GM21576 (cell line): ENCODE data around the gene PRR5L.

Experiments used
- ATAC-seq: cut with Tn5 transposase; IDR thresholded peaks from one replicate; pipeline ENCODE4 v1.9.1; 2021; ENCODE audit warnings: mild to moderate bottlenecking, moderate library complexity; ENCODE audit not compliant: unreplicated experiment

Gene PRR5L

DNA sequence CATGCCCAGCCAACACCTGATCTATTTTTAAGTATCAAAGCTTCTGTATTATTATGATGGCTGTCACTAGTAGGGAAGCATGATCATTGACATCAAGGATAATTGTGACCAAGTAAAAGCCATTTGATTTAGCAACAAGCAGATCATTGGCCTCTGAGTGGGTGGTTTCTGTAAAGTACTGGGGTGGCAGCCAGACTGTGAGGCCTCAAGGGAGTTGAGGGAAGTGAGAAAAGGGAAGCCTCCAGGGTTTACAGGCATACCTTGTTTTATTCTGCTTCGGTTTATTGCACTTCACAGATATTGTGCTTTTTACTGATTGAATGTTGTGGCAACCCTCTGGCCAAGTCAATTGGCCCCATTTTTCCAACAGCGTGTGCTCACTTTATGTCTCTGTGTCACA is 60.1 kb downstream of the PRR5L start:
- peak; percentile 58 for ATAC-seq

- ATAC-seq = no peak
These were observed 61.7 kb downstream of the PRR5L start for GRCh38 chr11:36357831-36358230.

DNA sequence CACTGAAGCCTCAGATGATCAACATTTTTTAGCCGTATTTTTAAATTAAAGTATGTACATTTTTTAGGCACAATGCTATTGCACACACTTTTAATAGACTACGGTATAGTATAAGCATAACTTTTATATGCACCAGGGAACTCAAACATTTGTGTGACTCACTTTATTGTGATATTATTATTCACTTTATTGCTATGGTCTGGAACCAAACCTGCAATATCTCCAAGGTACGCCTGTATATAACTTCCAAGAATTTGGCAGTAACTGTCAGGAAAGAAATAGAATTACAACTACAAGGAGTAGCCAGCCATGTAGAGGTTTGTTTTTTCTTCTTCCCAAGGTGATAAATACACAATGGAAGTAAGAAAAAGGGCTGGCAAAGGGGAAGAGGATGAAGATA is 62.3 kb downstream of the PRR5L start:
- ATAC-seq = no peak

DNA sequence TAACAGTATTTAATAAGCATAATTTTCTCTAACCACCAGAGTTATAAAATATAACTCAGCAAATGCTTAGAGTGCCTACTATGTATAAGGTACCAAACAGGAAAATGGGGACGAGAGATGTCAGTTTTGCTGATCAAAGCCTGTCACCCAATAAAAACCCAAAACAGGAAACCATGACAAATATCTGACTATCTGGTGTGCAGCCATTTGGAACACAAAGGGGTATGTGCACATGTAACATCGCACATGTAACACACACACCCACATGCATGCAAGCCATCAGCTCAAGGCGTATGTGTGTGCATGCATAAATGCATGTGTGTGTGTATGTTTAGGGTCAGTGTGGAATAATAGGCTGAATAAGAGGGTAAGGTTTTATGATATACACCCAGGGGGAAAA is 64.2 kb downstream of the PRR5L start:
- ATAC-seq = no peak

DNA sequence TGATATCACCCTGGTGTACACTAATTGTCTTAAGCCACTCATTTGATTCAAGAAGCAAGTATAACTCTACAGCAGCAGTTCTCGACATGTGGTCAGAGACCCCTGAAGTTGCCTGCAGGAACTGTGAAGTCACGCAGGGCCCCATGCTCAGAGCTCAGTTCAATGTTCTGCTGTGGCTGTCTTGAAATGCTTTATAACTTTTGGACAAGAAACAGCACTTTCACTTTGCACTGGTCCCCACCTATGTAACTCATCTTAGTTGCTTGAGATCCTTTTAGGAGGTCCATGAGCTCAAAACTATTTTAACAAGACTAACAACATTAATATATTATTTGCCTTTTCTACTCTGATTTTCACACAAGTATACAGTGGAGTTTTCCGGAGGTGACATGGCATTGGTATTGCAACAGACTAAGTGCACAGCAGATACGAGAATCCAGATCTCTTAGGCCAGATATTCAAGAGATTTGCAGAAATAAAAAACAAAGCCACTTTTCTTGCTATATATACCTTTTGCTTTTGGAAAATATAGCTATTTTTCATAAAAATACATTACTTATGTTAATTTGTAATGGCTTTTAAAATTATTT is 64.8 kb downstream of the PRR5L start:
- ATAC-seq = no peak

GRCh38 chr11:36361472-36361871 is 65.4 kb downstream of the PRR5L start:
- ATAC-seq = no peak

GRCh38 chr11:36361901-36362391 is 65.9 kb downstream of the PRR5L start:
- no peak for ATAC-seq

GRCh38 chr11:36362902-36363301 is 66.8 kb downstream of the PRR5L start:
- no peak for ATAC-seq

- ATAC-seq = no peak
These were observed 67.5 kb downstream of the PRR5L start for GRCh38 chr11:36363361-36364268.

GRCh38 chr11:36364551-36365325 is 68.7 kb downstream of the PRR5L start:
- ATAC-seq = no peak

DNA sequence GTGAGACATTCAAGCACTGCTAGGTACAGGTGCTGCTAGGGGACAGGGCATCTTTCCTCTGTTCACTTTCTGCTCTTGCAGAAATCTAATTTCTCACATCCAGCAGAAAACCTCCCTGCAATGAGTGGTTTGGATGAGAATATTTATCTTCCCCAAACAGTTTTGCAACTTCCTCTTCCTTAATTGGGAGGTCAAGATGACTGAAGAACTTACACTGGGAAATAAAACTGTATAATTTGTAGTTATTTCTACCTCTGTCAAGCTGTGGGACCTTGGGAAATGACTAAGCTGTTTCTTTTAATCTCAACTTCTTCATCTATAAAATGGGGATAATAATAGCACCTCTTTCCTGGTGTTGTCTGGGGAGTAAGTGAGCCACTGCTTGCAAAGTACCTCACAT is 69.8 kb downstream of the PRR5L start:
- no peak for ATAC-seq

DNA sequence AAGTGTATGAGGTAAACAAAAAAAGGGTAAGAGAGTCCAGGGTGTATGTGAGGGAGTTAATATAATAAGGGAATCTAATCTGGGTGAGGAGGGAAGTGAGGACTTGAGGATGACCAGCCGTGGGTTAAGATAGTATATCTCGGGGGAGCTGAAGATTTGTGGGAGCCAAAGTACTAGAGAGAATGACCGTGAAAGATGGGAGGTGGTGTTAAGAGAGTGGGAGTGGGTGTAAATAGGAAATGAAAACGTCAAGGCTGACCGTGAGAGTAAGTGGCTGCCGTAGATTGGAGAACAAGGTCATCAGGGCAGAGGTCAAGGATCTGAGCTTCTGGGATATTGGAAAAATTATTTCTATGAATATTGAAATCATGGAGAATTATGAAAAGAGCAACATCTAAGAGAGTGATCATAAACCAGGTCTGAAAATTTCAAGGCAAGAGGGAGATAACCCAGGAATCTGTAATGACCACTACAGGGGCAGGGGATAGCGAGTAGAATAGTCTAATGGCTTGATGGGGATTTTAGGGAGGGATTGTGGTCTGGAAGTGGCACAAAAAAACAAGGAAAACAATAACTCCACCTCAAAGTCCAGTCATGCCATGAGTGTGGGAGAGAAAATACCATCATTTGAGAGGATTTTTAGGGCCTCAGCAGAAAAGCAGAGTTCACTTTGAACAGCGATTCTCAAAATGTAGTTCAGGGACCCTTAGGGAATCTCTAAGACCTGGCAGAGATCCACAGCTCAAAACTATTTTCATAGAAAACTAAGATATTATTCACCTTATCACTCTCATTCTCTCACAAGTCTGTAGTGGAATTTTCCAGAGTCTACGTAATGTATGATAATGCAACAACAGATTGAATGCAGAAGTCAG is 72.0 kb downstream of the PRR5L start:
- no peak for ATAC-seq

GRCh38 chr11:36371181-36371580 is 75.1 kb downstream of the PRR5L start:
- no peak for ATAC-seq

GRCh38 chr11:36371590-36371989 is 75.5 kb downstream of the PRR5L start:
- no peak for ATAC-seq

DNA sequence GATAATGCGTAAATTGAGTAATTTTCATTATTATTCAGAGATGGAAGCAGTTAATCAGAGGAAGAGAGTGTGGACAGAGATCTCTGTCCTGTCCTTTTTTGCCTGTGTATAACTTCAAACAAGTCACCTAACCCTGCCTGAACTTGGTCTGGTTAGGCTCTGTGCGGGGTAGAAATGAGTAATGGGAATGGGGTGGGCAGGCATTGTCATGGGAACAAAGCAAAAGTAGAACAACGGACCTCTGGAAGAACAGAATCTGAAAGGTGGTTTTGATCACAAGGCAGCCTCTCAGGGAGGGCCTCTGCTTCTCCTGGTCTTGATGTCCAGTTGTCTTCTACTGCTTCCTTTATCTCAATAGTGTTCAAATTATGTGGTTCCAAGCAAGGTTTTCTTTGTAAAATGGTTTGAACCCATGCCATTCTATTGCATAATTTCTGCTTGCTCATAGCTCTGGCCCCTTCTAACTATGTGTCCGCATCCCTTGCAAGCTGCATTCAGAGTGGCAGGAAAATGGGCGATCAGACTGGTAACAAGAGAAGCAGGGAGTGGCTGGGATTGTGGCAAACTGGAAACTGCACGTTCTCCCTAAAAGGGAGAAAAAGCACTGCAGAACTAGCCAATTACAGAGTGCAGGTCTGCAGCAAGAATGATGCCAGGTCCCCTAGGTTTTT is 76.1 kb downstream of the PRR5L start:
- no peak for ATAC-seq

GRCh38 chr11:36373016-36374010 is 77.2 kb downstream of the PRR5L start:
- no peak for ATAC-seq

DNA sequence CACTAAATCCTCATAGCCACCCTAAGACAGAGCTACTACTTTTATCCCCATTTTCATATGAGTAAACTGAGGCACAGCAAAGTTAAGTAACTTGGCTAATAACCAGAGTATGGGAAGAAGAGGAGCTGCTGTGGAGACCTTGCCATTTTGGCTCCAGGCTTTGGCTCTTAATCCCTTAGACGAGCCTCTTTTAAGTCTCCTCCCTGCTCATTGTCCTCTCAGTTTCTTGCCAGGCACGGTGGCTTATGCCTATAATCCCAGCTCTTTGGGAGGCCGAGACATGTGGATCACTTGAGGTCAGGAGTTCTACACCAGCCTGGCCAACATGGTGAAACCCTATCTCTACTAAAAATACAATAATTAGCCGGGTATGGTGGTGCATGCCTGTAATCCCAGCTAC is 78.6 kb downstream of the PRR5L start:
- ATAC-seq = no peak

DNA sequence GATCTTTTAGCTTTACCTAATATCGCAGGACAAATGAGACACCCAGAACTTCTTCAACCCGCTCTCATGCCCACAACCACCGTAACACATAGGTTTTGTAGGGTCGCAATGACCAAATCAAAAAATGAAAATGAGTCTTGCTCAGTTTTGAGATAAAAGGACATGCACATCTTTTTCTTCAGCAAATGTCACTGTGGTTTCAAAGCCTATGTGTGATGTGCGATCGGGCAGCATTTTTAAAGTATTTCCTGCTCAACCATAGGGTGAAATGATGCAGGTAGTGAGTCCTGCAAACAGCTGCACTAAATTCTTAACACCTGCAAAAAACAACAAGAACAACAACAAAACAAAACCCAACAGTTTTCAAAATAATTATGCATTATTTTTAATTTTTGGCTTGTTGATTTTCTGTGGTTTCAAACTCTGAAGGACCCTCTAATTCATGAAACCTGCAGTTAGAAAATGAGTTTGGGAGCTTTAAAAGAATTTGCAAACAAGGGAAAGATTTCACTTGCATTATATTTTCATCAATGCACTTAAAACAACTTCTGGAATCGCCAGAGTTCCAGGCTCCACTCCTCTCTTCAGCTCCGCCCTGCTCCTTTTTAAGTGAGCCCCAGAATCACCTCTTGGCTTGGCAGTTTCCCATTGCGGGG is 79.4 kb downstream of the PRR5L start:
- ATAC-seq = no peak
